Stomach (tissue), 9 donors: ENCODE measurements around the gene TBC1D9B. TPM values are rescaled to one million over a fixed set of nuclear protein-coding genes. Genes with fewer than 3 reads are reported as not detected.
"Not testable (repeated sequence)": the region's sequence is repeated elsewhere in the genome, so short reads cannot be mapped to it uniquely, and the experiment has no call there.

Experiments used
- DNase-seq, 2 donors: peaks; one replicate each; pipeline versions ENCODE4 v3.0.0 to v3.0.0-alpha.2; 2013 to 2019
- H3K27ac ChIP-seq, 5 donors: fragments of 200-600 bp in 4 of 5; sonication (generic) in 4 of 5; one replicate each; pipeline ENCODE4 v1.5.1; 2013 to 2019; ENCODE audit warnings: mild to moderate bottlenecking in 1 of 5, moderate library complexity in 1 of 5
- H3K27me3 ChIP-seq, 3 donors: fragments of 200-600 bp; sonication (generic); one replicate each; pipeline ENCODE4 v1.5.1; 2017 to 2019; ENCODE audit warnings: mixed run types in 1 of 3
- H3K36me3 ChIP-seq, 4 donors: fragments of 200-600 bp; sonication (generic); 1 replicate in 3 of 4; 2 replicates in 1 of 4; pipeline ENCODE4 v1.5.1; 2016 to 2019
- H3K4me1 ChIP-seq, 4 donors: fragments of 200-600 bp; sonication (generic); one replicate each; pipeline ENCODE4 v1.5.1; 2016 to 2019
- H3K4me3 ChIP-seq, 4 donors: fragments of 200-600 bp; sonication (generic) in 3 of 4; one replicate each; pipeline ENCODE4 v1.5.1; 2016 to 2019; ENCODE audit warnings: mild to moderate bottlenecking in 1 of 4
- H3K9me3 ChIP-seq, 4 donors: fragments of 200-600 bp; sonication (generic); one replicate each; pipeline ENCODE4 v1.5.1; 2016 to 2019
- EP300 ChIP-seq: sonication (generic); formaldehyde crosslinking; IDR thresholded peaks from one replicate; pipeline ENCODE4 v1.6.1; 2017; ENCODE audit warnings: antibody characterized with exemption
- POLR2A ChIP-seq, 4 donors: fragments of 450-650 bp; IDR thresholded peaks; one replicate each; pipeline ENCODE4 v1.6.1; 2016; ENCODE audit warnings: antibody characterized with exemption in 4 of 4, control low read depth in 2 of 4, mild to moderate bottlenecking in 1 of 4, moderate library complexity in 1 of 4
- POLR2AphosphoS5 ChIP-seq, 3 donors: sonication (generic); formaldehyde crosslinking; IDR thresholded peaks; one replicate each; pipeline ENCODE4 v1.6.1; 2016; ENCODE audit warnings: antibody characterized with exemption in 3 of 3
- WGBS, 5 donors: extraction: QIAGEN DNeasy Blood & Tissue Kit in 3 of 5; methylation state at CpG; one replicate each; pipeline versions ENCODE4 v1.1.5 to v1.1.7; 2013 to 2018; 5-methylcytosine and 5-hydroxymethylcytosine counted together
- intact Hi-C: fragments of 100-400 bp; cut with DNase I; formaldehyde crosslinking; loops from one replicate; pipeline ENCODE4 v1.15.1; 2023; ENCODE audit warnings: low total_unique reads
- polyA plus RNA-seq, 3 donors: library from polyadenylated mRNA; stranded (reverse); fragments of 200-250 nt; gene quantifications; one replicate each; pipeline ENCODE4 v1.2.3, GENCODE V29; 2013
- total RNA-seq, 5 donors: library from RNA; depleted of rRNA; stranded (reverse); fragments of >200 nt; gene quantifications; one replicate each; pipeline versions ENCODE4 v1.1.0 to v1.2.3, GENCODE V29; 2014 to 2016
- TF ChIP-seq, protein P1 (sequence below), 7 experiments: fragments of 450-650 bp in 4 of 7; fragments of 200-600 bp in 3 of 7; sonication (generic) in 3 of 7; IDR thresholded peaks; one replicate each; pipeline ENCODE4 v1.5.1; 2016 to 2019; ENCODE audit warnings: antibody characterized with exemption in 7 of 7, control low read depth in 2 of 7, mild to moderate bottlenecking in 1 of 7
- donor health status: healthy with polysubstance abuse.
- donor health status: Bipolar disorder and iron deficiency.
- donor health status: healthy.

TBC1D9B gene
- total and polyA plus RNA-seq, 8 donors, result 29.9 to 260 (median 60.1) TPM

DNA sequence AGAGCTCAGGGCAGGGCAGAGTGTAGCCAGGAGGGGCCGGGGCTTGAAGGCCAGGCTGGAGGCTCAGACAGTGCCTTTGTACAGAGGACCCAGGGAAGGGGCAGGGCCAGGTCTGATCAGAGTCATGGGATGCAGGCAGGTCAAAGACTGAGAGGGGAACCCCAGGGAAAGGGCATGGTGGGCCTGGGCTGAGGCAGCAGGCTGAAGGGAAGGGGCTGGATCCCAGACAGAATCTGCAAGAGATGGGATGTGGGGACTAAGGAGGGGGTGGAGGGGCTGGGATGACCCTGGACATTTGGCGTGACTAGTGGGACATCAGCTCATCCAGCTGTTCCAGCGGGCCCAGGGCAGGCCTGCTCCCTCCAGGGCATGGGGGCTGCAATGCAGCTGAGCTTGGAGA lies 33.6 kb downstream of the TBC1D9B start:
- no peaks in the 10 kb centered on the region for H3K27me3 ChIP-seq
- peaks cover 61 to 97% (median 97%) of the 10 kb centered on the region in 4 donors for H3K36me3 ChIP-seq
- H3K4me1 ChIP-seq, result no peaks in the 10 kb centered on the region
- H3K27ac ChIP-seq, result no peak overlapping the region
- DNase-seq, result no peak
- TF ChIP-seq POLR2A (IDR thresholded peaks at IDR 0.05), result no peak
- TF ChIP-seq, protein P1, sequence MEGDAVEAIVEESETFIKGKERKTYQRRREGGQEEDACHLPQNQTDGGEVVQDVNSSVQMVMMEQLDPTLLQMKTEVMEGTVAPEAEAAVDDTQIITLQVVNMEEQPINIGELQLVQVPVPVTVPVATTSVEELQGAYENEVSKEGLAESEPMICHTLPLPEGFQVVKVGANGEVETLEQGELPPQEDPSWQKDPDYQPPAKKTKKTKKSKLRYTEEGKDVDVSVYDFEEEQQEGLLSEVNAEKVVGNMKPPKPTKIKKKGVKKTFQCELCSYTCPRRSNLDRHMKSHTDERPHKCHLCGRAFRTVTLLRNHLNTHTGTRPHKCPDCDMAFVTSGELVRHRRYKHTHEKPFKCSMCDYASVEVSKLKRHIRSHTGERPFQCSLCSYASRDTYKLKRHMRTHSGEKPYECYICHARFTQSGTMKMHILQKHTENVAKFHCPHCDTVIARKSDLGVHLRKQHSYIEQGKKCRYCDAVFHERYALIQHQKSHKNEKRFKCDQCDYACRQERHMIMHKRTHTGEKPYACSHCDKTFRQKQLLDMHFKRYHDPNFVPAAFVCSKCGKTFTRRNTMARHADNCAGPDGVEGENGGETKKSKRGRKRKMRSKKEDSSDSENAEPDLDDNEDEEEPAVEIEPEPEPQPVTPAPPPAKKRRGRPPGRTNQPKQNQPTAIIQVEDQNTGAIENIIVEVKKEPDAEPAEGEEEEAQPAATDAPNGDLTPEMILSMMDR (IDR thresholded peaks at IDR 0.05), result no peak
- TF ChIP-seq POLR2AphosphoS5 (IDR thresholded peaks at IDR 0.05), result no peak
- TF ChIP-seq EP300, result no peak
- intact Hi-C loops, result no loop called here
- 94 to 100% (median 97%) methylated on average over 3 of the region's 3 CpGs for WGBS, 5 donors
- H3K4me3 ChIP-seq, result no peak overlapping the region
- no peaks in the 10 kb centered on the region for H3K9me3 ChIP-seq

- 91 to 99% (median 97%) methylated on average over 5 to 7 of the region's 7 CpGs for WGBS, 5 donors
- TF ChIP-seq, protein P1 (IDR thresholded peaks at IDR 0.05), result no peak
- TF ChIP-seq POLR2AphosphoS5 (IDR thresholded peaks at IDR 0.05), result no peak
- no peak for TF ChIP-seq POLR2A (IDR thresholded peaks at IDR 0.05)
- TF ChIP-seq EP300, result no peak
- Histone ChIP-seq H3K9me3 (no peaks in the 10 kb centered on the region), H3K4me1 (no peaks in the 10 kb centered on the region), H3K27me3 (no peaks in the 10 kb centered on the region), H3K27ac (no peak overlapping the region), H3K4me3 (no peak overlapping the region), H3K36me3 (peaks cover 56 to 97% (median 97%) of the 10 kb centered on the region in 4 donors)
- intact Hi-C loops, result no loop called here
- no peak for DNase-seq
Observed at GRCh38 chr5:179873588-179874110, 34.0 kb downstream of the TBC1D9B start.

- TF ChIP-seq POLR2A (IDR thresholded peaks at IDR 0.05) (no peak), POLR2AphosphoS5 (IDR thresholded peaks at IDR 0.05) (no peak), EP300 (no peak)
- TF ChIP-seq, protein P1 (IDR thresholded peaks at IDR 0.05), result no peak
- no peaks in the 10 kb centered on the region for H3K4me1 ChIP-seq
- no peak for DNase-seq
- no peaks in the 10 kb centered on the region for H3K9me3 ChIP-seq
- H3K27ac ChIP-seq, result no peak overlapping the region
- no peaks in the 10 kb centered on the region for H3K27me3 ChIP-seq
- H3K4me3 ChIP-seq, result no peak overlapping the region
- 89 to 96% (median 93%) methylated on average over 9 to 14 of the region's 14 CpGs for WGBS, 5 donors
- H3K36me3 ChIP-seq, result peaks cover 54 to 97% (median 97%) of the 10 kb centered on the region in 4 donors
- intact Hi-C loops, result no loop called here
Observed at GRCh38 chr5:179872828-179873575, 34.7 kb downstream of the TBC1D9B start.

DNA sequence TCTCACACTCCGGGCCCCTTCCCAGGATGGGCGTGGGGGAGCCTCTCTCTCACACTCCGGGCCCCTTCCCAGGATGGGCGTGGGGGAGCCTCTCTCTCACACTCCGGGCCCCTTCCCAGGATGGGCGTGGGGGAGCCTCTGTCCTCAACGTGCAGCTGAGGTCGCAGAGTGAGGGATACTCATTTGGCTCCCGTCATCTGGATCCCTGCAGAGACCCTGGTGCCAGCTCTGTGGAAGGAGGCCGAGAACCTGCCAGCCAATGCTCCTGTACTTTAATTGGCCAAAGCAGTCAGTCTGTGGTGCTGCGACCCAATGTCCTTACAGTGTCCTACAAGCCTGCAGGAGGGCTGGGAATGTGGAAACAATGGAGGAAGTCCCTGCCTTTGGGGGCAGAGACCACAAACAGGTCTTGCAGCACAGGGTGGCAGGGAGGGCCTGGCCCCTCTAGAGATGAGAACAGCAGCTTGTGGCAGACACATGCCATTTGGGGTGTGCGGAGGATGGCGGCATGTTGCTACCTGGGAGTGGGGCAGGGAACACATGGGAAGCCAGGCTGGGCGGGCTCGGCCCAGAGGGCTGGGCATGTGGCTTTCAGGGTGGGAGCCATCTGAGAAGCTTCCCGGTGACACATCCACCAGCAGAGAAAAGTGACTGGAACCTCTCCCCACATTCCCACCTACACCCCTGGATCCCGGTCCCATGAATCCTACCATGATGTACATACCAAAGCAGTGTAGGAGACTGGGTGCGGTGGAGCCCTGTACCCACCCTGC lies 35.5 kb downstream of the TBC1D9B start:
- WGBS, 5 donors, result 94 to 98% (median 96%) methylated on average over 10 to 15 of the region's 18 CpGs
- Histone ChIP-seq H3K36me3 (peaks cover 58 to 97% (median 97%) of the 10 kb centered on the region in 4 donors), H3K27me3 (no peaks in the 10 kb centered on the region), H3K4me3 (no peak overlapping the region), H3K9me3 (no peaks in the 10 kb centered on the region), H3K4me1 (no peaks in the 10 kb centered on the region), H3K27ac (no peak overlapping the region)
- peak in 1 of 2 donors; percentile 30 for DNase-seq
- intact Hi-C loops, result no loop called here
- TF ChIP-seq, protein P1 (IDR thresholded peaks at IDR 0.05), result no peak

DNA sequence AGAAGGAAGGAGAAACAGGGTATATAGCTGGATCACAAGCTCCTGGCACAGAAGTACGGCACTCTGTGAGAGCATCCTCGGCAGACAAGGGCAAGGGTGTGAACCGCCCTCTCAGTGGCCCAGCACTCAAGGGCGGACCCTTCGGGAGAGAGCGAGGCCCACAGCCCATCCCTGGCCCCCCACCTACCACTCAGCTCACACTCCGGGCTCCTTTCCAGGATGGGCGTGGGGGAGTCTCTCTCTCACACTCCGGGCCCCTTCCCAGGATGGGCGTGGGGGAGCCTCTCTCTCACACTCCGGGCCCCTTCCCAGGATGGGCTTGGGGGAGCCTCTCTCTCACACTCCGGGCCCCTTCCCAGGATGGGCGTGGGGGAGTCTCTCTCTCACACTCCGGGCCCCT lies 36.2 kb downstream of the TBC1D9B start:
- H3K27ac ChIP-seq, H3K9me3 ChIP-seq, H3K27me3 ChIP-seq, H3K4me3 ChIP-seq, intact Hi-C loops, H3K4me1 ChIP-seq: not testable (repeated sequence)
- H3K36me3 ChIP-seq, result peaks cover 60 to 97% (median 97%) of the 10 kb centered on the region in 4 donors
- whole genome bisulfite sequencing, 5 donors, result 94 to 98% (median 97%) methylated on average over 6 to 14 of the region's 14 CpGs
- DNase-seq, result peak in 1 of 2 donors; percentile 75
